Mesothelial cell of epicardium (in vitro differentiated cells): ENCODE measurements around the gene PSMD13. TPM values are rescaled to one million over a fixed set of nuclear protein-coding genes. Genes with fewer than 3 reads are reported as not detected.

Experiments used
- DNase-seq, 2 experiments: peaks; one replicate each; pipeline ENCODE4 v3.0.0; 2021; ENCODE audit warnings: low spot score in 2 of 2; ENCODE audit not compliant: unreplicated experiment in 2 of 2
- H3K27ac Mint-ChIP-seq: 2 replicates; pipeline ENCODE4 v1.8.0; 2021; ENCODE audit warnings: mixed read lengths
- H3K27me3 Mint-ChIP-seq: 2 replicates; pipeline ENCODE4 v1.8.0; 2021; ENCODE audit warnings: low read depth, mixed read lengths
- H3K36me3 Mint-ChIP-seq: 2 replicates; pipeline ENCODE4 v1.8.0; 2021; ENCODE audit warnings: mixed read lengths
- H3K4me1 Mint-ChIP-seq: 2 replicates; pipeline ENCODE4 v1.8.0; 2021; ENCODE audit warnings: mixed read lengths
- H3K4me3 Mint-ChIP-seq: 2 replicates; pipeline ENCODE4 v1.8.0; 2021; ENCODE audit warnings: mild to moderate bottlenecking, moderate library complexity, mixed read lengths
- H3K9me3 Mint-ChIP-seq: 2 replicates; pipeline ENCODE4 v1.8.0; 2021; ENCODE audit warnings: mixed read lengths
- total RNA-seq: library from RNA; stranded (reverse); gene quantifications from 3 replicates; pipeline ENCODE4 v1.2.1, GENCODE V29; 2021
- TF ChIP-seq, protein P1 (sequence below): fragments of 200-600 bp; sonication (generic); IDR thresholded peaks from one replicate; pipeline ENCODE4 v1.5.0; 2021; ENCODE audit warnings: antibody characterized with exemption; ENCODE audit not compliant: unreplicated experiment

Gene PSMD13
- total RNA-seq, 1 donor from 2014 or later = 96.2 TPM

- peaks cover 6% of the 10 kb centered on the region for H3K4me1 Mint-ChIP-seq
- H3K27ac Mint-ChIP-seq = no peak overlapping the region
- H3K27me3 Mint-ChIP-seq = peaks cover 9% of the 10 kb centered on the region
- peaks cover 11% of the 10 kb centered on the region for H3K9me3 Mint-ChIP-seq
- TF ChIP-seq, protein P1, sequence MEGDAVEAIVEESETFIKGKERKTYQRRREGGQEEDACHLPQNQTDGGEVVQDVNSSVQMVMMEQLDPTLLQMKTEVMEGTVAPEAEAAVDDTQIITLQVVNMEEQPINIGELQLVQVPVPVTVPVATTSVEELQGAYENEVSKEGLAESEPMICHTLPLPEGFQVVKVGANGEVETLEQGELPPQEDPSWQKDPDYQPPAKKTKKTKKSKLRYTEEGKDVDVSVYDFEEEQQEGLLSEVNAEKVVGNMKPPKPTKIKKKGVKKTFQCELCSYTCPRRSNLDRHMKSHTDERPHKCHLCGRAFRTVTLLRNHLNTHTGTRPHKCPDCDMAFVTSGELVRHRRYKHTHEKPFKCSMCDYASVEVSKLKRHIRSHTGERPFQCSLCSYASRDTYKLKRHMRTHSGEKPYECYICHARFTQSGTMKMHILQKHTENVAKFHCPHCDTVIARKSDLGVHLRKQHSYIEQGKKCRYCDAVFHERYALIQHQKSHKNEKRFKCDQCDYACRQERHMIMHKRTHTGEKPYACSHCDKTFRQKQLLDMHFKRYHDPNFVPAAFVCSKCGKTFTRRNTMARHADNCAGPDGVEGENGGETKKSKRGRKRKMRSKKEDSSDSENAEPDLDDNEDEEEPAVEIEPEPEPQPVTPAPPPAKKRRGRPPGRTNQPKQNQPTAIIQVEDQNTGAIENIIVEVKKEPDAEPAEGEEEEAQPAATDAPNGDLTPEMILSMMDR = no peak
- no peak overlapping the region for H3K4me3 Mint-ChIP-seq
- H3K36me3 Mint-ChIP-seq = no peaks in the 10 kb centered on the region
- no peak for DNase-seq
These were observed 39.4 kb downstream of the PSMD13 start for GRCh38 chr11:276219-276618.

- Mint-ChIP-seq H3K27ac (no peak within 1 kb of the TSS), H3K36me3 (no peaks in the 10 kb centered on the region), H3K4me1 (peaks cover 6% of the 10 kb centered on the region), H3K27me3 (peaks cover 7% of the 10 kb centered on the region), H3K9me3 (peaks cover 11% of the 10 kb centered on the region), H3K4me3 (no peak within 1 kb of the TSS)
- peak in 1 of 2 experiments; percentile 34 for DNase-seq
- TF ChIP-seq, protein P1 = no peak
These were observed 41.5 kb downstream of the PSMD13 start, which contains the start of gene NLRP6 for GRCh38 chr11:278001-278951. Gene NLRP6 (plus strand): TSS chr11:278407. CDS start chr11:278570, 163 bp downstream.

DNA sequence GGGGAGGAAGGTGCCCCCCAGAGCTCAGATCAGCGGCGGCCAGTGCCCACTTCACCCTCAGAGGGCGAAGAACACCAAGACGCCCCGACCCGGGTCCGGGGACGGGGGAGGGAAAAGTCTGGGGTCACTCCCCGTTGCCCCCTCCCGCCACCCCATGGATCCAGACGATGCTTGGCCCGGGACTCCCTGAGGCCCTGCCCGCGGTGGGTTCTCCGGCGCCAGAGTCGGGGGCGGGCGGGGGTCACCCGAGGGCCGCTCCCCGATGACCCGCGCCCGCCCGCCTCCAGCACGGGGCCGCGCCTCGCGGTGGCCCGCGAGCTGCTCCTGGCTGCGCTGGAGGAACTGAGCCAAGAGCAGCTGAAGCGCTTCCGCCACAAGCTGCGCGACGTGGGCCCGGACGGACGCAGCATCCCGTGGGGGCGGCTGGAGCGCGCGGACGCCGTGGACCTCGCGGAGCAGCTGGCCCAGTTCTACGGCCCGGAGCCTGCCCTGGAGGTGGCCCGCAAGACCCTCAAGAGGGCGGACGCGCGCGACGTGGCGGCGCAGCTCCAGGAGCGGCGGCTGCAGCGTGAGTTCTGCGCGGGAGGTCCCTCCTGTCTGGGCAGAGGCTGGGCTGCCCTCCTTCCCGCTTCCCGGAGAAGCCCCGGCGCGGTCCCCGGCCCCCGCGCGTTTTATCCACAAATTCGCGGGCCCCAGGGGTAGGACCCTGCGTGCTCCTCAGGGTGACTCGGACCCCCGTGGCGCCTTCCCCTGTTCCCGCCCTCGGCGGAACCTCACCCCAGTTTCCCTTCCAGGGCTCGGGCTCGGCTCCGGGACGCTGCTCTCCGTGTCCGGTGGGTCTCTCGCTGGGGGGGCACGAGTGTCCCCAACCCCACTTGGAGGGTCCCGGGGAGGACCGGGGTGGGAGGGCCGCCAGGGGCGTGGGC lies 42.5 kb downstream of the PSMD13 start:
- H3K27me3 Mint-ChIP-seq = peaks cover 2% of the 10 kb centered on the region
- TF ChIP-seq, protein P1 = no peak
- H3K27ac Mint-ChIP-seq = no peak overlapping the region
- no peaks in the 10 kb centered on the region for H3K36me3 Mint-ChIP-seq
- H3K9me3 Mint-ChIP-seq = peaks cover 11% of the 10 kb centered on the region
- H3K4me1 Mint-ChIP-seq = peaks cover 11% of the 10 kb centered on the region
- DNase-seq = peak in 1 of 2 experiments; percentile 37
- H3K4me3 Mint-ChIP-seq = no peak overlapping the region

DNA sequence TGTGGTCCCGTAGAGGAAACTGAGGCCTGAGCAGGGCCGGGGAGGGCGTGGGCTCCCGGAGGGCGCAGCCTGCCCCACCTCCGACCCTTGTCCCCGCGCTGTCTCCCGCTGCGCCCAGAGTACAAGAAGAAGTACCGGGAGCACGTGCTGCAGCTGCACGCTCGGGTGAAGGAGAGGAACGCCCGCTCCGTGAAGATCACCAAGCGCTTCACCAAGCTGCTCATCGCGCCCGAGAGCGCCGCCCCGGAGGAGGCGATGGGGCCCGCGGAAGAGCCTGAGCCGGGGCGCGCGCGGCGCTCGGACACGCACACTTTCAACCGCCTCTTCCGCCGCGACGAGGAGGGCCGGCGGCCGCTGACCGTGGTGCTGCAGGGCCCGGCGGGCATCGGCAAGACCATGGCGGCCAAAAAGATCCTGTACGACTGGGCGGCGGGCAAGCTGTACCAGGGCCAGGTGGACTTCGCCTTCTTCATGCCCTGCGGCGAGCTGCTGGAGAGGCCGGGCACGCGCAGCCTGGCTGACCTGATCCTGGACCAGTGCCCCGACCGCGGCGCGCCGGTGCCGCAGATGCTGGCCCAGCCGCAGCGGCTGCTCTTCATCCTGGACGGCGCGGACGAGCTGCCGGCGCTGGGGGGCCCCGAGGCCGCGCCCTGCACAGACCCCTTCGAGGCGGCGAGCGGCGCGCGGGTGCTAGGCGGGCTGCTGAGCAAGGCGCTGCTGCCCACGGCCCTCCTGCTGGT lies 43.4 kb downstream of the PSMD13 start:
- H3K27ac Mint-ChIP-seq = no peak overlapping the region
- no peaks in the 10 kb centered on the region for H3K36me3 Mint-ChIP-seq
- no peak overlapping the region for H3K4me3 Mint-ChIP-seq
- H3K27me3 Mint-ChIP-seq = peaks cover 2% of the 10 kb centered on the region
- H3K4me1 Mint-ChIP-seq = peaks cover 11% of the 10 kb centered on the region
- DNase-seq = no peak
- H3K9me3 Mint-ChIP-seq = peaks cover 11% of the 10 kb centered on the region
- TF ChIP-seq, protein P1 = no peak
